GM21576 (cell line): ENCODE results near the gene KRTAP5-11.
"Not testable (repeated sequence)": the region's sequence is repeated elsewhere in the genome, so short reads cannot be mapped to it uniquely, and the experiment has no call there.

ENCODE experiments used
- ATAC-seq: cut with Tn5 transposase; IDR thresholded peaks from one replicate; pipeline ENCODE4 v1.9.1; 2021; ENCODE audit warnings: mild to moderate bottlenecking, moderate library complexity; ENCODE audit not compliant: unreplicated experiment

Gene KRTAP5-11

GRCh38 chr11:71581826-71582225 is 849 bp downstream of the KRTAP5-11 start:
- no peak for ATAC-seq

GRCh38 chr11:71580057-71581003 is 2.3 kb downstream of the KRTAP5-11 start:
- ATAC-seq = no peak

- ATAC-seq = not testable (repeated sequence)
These were observed 3.2 kb downstream of the KRTAP5-11 start for GRCh38 chr11:71579513-71579912.

GRCh38 chr11:71577469-71578004 is 5.1 kb downstream of the KRTAP5-11 start:
- no peak for ATAC-seq

GRCh38 chr11:71576688-71577465 is 5.8 kb downstream of the KRTAP5-11 start:
- ATAC-seq = not testable (repeated sequence)

- ATAC-seq = no peak
These were observed 6.8 kb downstream of the KRTAP5-11 start for GRCh38 chr11:71575723-71576424.

GRCh38 chr11:71574418-71574817 is 8.3 kb downstream of the KRTAP5-11 start:
- ATAC-seq = no peak

- no peak for ATAC-seq
These were observed 9.9 kb downstream of the KRTAP5-11 start for GRCh38 chr11:71572811-71573210.

- ATAC-seq = not testable (repeated sequence)
These were observed 11.4 kb downstream of the KRTAP5-11 start for GRCh38 chr11:71571101-71571850.

GRCh38 chr11:71568704-71569349 is 13.8 kb downstream of the KRTAP5-11 start:
- no peak for ATAC-seq

- ATAC-seq = not testable (repeated sequence)
These were observed 15.0 kb downstream of the KRTAP5-11 start for GRCh38 chr11:71567633-71568032.

GRCh38 chr11:71566626-71567599 is 15.8 kb downstream of the KRTAP5-11 start:
- ATAC-seq = not testable (repeated sequence)

- no peak for ATAC-seq
These were observed 16.5 kb downstream of the KRTAP5-11 start for GRCh38 chr11:71566081-71566620.

- no peak for ATAC-seq
These were observed 17.4 kb downstream of the KRTAP5-11 start, which contains the start of gene KRTAP5-10 for GRCh38 chr11:71565263-71565662. KRTAP5-10 (plus strand) TSS chr11:71565563; CDS start chr11:71565588, 25 bp downstream.

- ATAC-seq = no peak
These were observed 18.2 kb downstream of the KRTAP5-11 start for GRCh38 chr11:71564430-71564829.

- no peak for ATAC-seq
These were observed 19.3 kb downstream of the KRTAP5-11 start for GRCh38 chr11:71563406-71563805.

GRCh38 chr11:71562120-71562519 is 20.6 kb downstream of the KRTAP5-11 start:
- ATAC-seq = no peak

GRCh38 chr11:71558996-71559395 is 23.7 kb downstream of the KRTAP5-11 start:
- ATAC-seq = no peak
